Prostate gland (tissue), 2 donors: Measurements from ENCODE around the gene PHLDA3. TPM values are rescaled to one million over a fixed set of nuclear protein-coding genes. Genes with fewer than 3 reads are reported as not detected.

ENCODE experiments used
- DNase-seq: peaks from one replicate; pipeline ENCODE4 v3.0.0-alpha.2; 2019; ENCODE audit warnings: low spot score
- H3K27ac ChIP-seq, 2 donors: fragments of 200-600 bp; sonication (generic); 2 replicates each; pipeline ENCODE4 v1.5.1; 2017 to 2019
- H3K27me3 ChIP-seq: fragments of 200-600 bp; sonication (generic); replicated peaks from 2 replicates; pipeline ENCODE4 v1.5.1; 2019; ENCODE audit not compliant: insufficient read depth
- H3K36me3 ChIP-seq, 2 donors: fragments of 200-600 bp; sonication (generic); 1 replicate in 1 of 2; 2 replicates in 1 of 2; pipeline versions ENCODE4 v1.5.1 to v1.8.1; 2017 to 2019
- H3K4me1 ChIP-seq: fragments of 200-600 bp; sonication (generic); replicated peaks from 2 replicates; pipeline ENCODE4 v1.5.1; 2019
- H3K4me3 ChIP-seq, 2 donors: fragments of 200-600 bp; sonication (generic); 2 replicates each; pipeline ENCODE4 v1.5.1; 2017 to 2019
- H3K9me3 ChIP-seq: fragments of 200-600 bp; sonication (generic); 2 replicates; pipeline ENCODE4 v1.5.1; 2017
- CTCF ChIP-seq, 4 experiments: fragments of 200-600 bp in 2 of 4; fragments of 450-650 bp in 2 of 4; sonication (generic) in 2 of 4; IDR thresholded peaks; 1 replicate in 3 of 4; 2 replicates in 1 of 4; pipeline ENCODE4 v1.5.1; 2016 to 2019; ENCODE audit warnings: antibody characterized with exemption in 4 of 4, mild to moderate bottlenecking in 2 of 4, moderate library complexity in 2 of 4
- POLR2A ChIP-seq: fragments of 450-650 bp; IDR thresholded peaks from one replicate; pipeline ENCODE4 v1.6.1; 2016; ENCODE audit warnings: antibody characterized with exemption, mild to moderate bottlenecking
- POLR2AphosphoS5 ChIP-seq: sonication (generic); formaldehyde crosslinking; IDR thresholded peaks from one replicate; pipeline ENCODE4 v1.6.1; 2017; ENCODE audit warnings: antibody characterized with exemption
- WGBS: methylation state at CpG from one replicate; pipeline ENCODE4 v1.1.5; 2018; 5-methylcytosine and 5-hydroxymethylcytosine counted together
- intact Hi-C: fragments of 100-400 bp; cut with DNase I; formaldehyde crosslinking; loops from one replicate; pipeline ENCODE4 v1.14.2; 2022
- total RNA-seq, 2 donors: library from RNA; depleted of rRNA; stranded (reverse); fragments of >200 nt; gene quantifications; one replicate each; pipeline ENCODE4 v1.1.0, GENCODE V29; 2016

Gene PHLDA3
- total RNA-seq, 2 donors from 2014 or later: 49.7 to 73.9 TPM

- Histone ChIP-seq H3K36me3 (no peaks in the 10 kb centered on the region), H3K4me1 (no peaks in the 10 kb centered on the region), H3K27me3 (no peaks in the 10 kb centered on the region), H3K9me3 (no peaks in the 10 kb centered on the region), H3K4me3 (no peak overlapping the region), H3K27ac (no peak overlapping the region)
- 97% methylated on average over 6 of the region's 6 CpGs for WGBS
- TF ChIP-seq POLR2AphosphoS5 (no peak), POLR2A (no peak), CTCF (IDR thresholded peaks at IDR 0.05) (no peak)
- intact Hi-C loops: no loop called here
- DNase-seq: no peak
These were observed 23.7 kb downstream of the PHLDA3 start for GRCh38 chr1:201445310-201445709.

- Histone ChIP-seq H3K27ac (no peak overlapping the region), H3K36me3 (no peaks in the 10 kb centered on the region), H3K27me3 (no peaks in the 10 kb centered on the region), H3K4me3 (no peak overlapping the region), H3K9me3 (no peaks in the 10 kb centered on the region), H3K4me1 (no peaks in the 10 kb centered on the region)
- no peak for DNase-seq
- intact Hi-C loops: no loop called here
- TF ChIP-seq CTCF (IDR thresholded peaks at IDR 0.05) (no peak), POLR2A (no peak), POLR2AphosphoS5 (no peak)
- WGBS: 89% methylated on average over 4 of the region's 4 CpGs
These were observed 24.2 kb downstream of the PHLDA3 start for GRCh38 chr1:201444792-201445191.

GRCh38 chr1:201443747-201444146 lies 25.2 kb downstream of the PHLDA3 start:
- TF ChIP-seq POLR2A (no peak), CTCF (IDR thresholded peaks at IDR 0.05) (no peak), POLR2AphosphoS5 (no peak)
- H3K27ac ChIP-seq: no peak overlapping the region
- no peaks in the 10 kb centered on the region for H3K27me3 ChIP-seq
- H3K4me3 ChIP-seq: no peak overlapping the region
- intact Hi-C loops: no loop called here
- DNase-seq: no peak
- no peaks in the 10 kb centered on the region for H3K9me3 ChIP-seq
- H3K36me3 ChIP-seq: no peaks in the 10 kb centered on the region
- WGBS: 93% methylated on average over 7 of the region's 7 CpGs
- no peaks in the 10 kb centered on the region for H3K4me1 ChIP-seq

- TF ChIP-seq POLR2AphosphoS5: no peak
- TF ChIP-seq POLR2A: no peak
- no peak for TF ChIP-seq CTCF (IDR thresholded peaks at IDR 0.05)
- intact Hi-C loops: no loop called here
- Histone ChIP-seq H3K4me1 (no peaks in the 10 kb centered on the region), H3K27me3 (no peaks in the 10 kb centered on the region), H3K9me3 (no peaks in the 10 kb centered on the region), H3K36me3 (no peaks in the 10 kb centered on the region), H3K27ac (no peak overlapping the region), H3K4me3 (no peak overlapping the region)
- 75% methylated on average over 3 of the region's 3 CpGs for WGBS
- no peak for DNase-seq
These were observed 32.0 kb downstream of the PHLDA3 start for GRCh38 chr1:201436969-201437368.

GRCh38 chr1:201436393-201436792 lies 32.6 kb downstream of the PHLDA3 start:
- DNase-seq: no peak
- Histone ChIP-seq H3K9me3 (no peaks in the 10 kb centered on the region), H3K27me3 (no peaks in the 10 kb centered on the region), H3K36me3 (no peaks in the 10 kb centered on the region), H3K27ac (no peak overlapping the region), H3K4me3 (no peak overlapping the region), H3K4me1 (no peaks in the 10 kb centered on the region)
- 69% methylated on average over 6 of the region's 6 CpGs for WGBS
- intact Hi-C loops: no loop called here
- no peak for TF ChIP-seq POLR2A
- no peak for TF ChIP-seq CTCF (IDR thresholded peaks at IDR 0.05)
- no peak for TF ChIP-seq POLR2AphosphoS5
